G401 (cell line): ENCODE data around the gene AAMP. TPM values are rescaled to one million over a fixed set of nuclear protein-coding genes. Genes with fewer than 3 reads are reported as not detected.

Experiments
- DNase-seq: peaks from one replicate; pipeline ENCODE4 v3.0.0-alpha.2; 2015; ENCODE audit warnings: low spot score
- in situ Hi-C: cut with HindIII; loops from 2 replicates; pipeline ENCODE4 v1.10.0; 2016; ENCODE audit warnings: low sequenced_read_pairs, mixed read lengths
- total RNA-seq: library from RNA; depleted of rRNA; stranded (reverse); fragments of >200 nt; shearing (Covaris generic); gene quantifications from 2 replicates; pipeline ENCODE4 v1.2.3, GENCODE V29; 2014

AAMP gene
- total RNA-seq, 1 experiment from 2014 or later, result 217 TPM

DNA sequence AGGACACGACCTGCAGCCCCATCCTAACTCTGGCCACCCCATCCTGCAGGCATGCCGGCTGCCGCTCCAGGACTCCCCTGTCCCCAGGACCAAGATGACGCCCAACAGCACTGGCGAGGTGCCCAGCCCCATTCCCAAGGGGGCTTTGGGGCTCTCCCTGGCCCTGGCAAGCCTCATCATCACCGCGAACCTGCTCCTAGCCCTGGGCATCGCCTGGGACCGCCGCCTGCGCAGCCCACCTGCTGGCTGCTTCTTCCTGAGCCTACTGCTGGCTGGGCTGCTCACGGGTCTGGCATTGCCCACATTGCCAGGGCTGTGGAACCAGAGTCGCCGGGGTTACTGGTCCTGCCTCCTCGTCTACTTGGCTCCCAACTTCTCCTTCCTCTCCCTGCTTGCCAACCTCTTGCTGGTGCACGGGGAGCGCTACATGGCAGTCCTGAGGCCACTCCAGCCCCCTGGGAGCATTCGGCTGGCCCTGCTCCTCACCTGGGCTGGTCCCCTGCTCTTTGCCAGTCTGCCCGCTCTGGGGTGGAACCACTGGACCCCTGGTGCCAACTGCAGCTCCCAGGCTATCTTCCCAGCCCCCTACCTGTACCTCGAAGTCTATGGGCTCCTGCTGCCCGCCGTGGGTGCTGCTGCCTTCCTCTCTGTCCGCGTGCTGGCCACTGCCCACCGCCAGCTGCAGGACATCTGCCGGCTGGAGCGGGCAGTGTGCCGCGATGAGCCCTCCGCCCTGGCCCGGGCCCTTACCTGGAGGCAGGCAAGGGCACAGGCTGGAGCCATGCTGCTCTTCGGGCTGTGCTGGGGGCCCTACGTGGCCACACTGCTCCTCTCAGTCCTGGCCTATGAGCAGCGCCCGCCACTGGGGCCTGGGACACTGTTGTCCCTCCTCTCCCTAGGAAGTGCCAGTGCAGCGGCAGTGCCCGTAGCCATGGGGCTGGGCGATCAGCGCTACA, 7.0 kb downstream of the AAMP start:
- no peak for DNase-seq
- in situ Hi-C loops, result no loop called here

GRCh38 chr2:218262237-218262600, 7.7 kb downstream of the AAMP start:
- DNase-seq, result no peak
- in situ Hi-C loops, result no loop called here

GRCh38 chr2:218261423-218262236, 8.3 kb downstream of the AAMP start:
- in situ Hi-C loops, result no loop called here
- DNase-seq, result no peak

- DNase-seq, result no peak
- in situ Hi-C loops, result no loop called here
Observed at GRCh38 chr2:218260742-218261422, 9.1 kb downstream of the AAMP start, which contains the start of gene GPBAR1. GPBAR1 (plus strand) TSS chr2:218261015; CDS start chr2:218262725, 1,710 bp downstream.

DNA sequence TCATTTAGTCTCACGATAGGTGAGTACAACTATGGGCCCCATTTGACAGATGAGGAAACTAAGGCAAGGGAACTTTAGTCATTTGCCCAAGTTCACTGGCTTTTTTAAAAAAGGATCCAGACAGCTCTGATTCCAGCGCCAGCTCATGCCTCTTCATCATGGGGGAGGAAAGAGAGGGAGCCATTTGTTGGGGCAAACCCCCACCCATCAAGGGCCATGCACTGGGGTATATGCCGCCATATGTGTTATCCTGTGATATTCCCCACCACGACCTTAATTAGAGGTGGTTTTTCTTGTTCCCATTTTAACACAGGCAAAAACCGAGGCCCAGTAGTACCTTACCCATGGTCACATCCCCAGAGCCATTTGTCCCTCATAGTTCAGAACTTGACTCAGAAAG, 9.8 kb downstream of the AAMP start:
- DNase-seq, result no peak
- in situ Hi-C loops, result no loop called here

GRCh38 chr2:218259099-218259961, 10.6 kb downstream of the AAMP start:
- in situ Hi-C loops, result no loop called here
- DNase-seq, result no peak

DNA sequence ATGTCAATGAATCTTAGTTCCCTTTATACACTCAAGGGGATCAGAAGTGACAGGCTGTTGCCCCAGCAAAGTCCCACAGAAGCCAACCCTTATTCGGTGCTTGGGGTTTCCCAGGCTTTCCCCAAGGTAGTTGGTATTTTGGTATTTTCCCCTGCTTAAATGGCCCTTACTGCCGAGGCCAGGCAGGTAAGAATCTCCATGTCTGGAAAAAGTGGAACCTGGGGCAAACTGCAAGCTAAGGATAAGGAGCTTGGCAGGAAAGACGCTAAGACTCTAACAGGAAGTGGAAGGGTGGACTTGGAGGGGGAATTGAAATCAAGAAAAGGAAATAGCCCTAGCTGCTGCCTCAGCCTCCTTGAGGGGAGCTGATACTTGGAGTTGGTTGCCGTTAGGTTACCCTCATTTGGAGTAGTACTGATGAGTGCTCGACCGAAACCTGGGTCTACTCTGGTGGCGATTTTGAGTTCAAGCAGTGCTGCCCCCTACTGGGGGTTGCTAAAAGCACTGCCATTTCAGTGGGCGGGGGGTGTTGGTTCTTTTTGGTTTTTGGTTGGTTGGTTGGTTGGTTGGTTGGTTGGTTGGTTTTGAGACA, 12.5 kb downstream of the AAMP start:
- in situ Hi-C loops, result no loop called here
- peak; percentile 8 for DNase-seq

DNA sequence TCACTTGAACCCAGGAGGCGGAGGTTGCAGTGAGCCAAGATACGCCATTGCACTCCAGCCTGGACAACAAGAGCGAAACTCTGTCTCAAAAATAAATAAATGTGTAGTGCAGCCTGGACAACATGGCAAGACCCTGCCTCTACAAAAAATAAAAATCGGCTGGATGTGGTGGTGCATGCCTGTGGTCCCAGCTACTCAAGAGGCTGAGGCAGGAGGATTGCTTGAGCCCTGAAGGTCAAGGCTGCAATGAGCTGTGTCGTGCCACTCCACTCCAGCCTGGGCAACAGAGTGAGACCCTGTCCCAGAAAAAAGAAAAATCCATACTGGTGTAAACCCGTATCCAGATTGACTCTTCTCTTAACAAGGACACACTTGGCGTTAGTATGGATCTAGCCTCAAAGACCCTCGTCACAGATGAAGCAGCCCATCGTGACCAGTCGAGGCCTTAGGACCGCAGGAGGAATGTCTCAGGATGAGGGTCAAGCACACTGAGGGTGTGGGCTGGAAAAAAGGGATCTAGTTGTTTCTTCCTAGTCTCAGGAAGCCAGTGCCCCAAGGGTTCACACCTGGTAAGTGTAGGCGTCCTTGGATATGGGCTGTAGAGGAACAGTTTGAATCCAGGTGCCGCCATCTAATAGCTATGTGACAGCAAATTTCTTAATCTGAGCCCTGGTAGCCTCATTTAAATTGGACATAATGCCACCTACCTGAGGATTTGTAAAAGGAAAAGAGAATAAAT, 13.2 kb downstream of the AAMP start:
- DNase-seq, result no peak
- in situ Hi-C loops, result no loop called here

GRCh38 chr2:218255446-218255845, 14.5 kb downstream of the AAMP start:
- DNase-seq, result no peak
- in situ Hi-C loops, result no loop called here

GRCh38 chr2:218253232-218253625, 16.7 kb downstream of the AAMP start:
- no peak for DNase-seq
- in situ Hi-C loops, result no loop called here

DNA sequence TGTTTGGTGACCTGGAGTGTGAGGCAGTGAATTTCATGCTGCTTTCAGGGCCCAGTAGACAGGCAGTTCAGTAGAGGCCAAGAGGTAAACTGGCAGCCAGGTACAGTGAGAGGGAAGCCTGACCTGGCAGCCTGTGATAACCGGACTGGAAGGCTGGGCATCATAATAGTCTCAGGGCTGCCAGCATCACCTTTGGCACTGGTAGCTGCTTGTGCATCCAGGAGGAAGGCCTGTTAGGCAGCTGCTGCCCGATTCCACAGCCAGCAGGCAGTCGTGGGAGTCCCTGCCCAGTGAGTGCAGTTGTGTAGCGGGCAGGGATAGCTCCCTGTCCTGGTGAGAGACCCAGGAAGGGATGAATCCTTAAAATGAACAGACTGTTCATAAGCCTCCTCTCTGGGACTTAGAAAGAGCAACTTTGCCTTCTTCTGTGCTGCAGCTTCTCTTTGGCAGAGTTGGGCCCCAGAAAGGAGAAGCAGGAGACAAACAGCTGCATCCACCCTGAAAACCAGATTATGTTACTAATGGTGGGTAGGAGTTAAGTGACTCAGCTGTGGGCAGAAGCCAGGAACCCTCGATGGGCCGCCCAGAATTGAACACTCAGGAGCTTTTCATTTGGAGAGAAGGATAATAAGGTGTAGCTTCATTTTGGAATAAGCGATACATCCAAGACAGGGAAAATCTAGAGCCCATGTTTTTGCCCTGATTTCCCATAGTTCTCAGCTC, 17.3 kb downstream of the AAMP start:
- DNase-seq, result peak; percentile 77
- in situ Hi-C loops, result no loop called here

- in situ Hi-C loops, result no loop called here
- no peak for DNase-seq
Observed at GRCh38 chr2:218249691-218250090, 20.2 kb downstream of the AAMP start.

DNA sequence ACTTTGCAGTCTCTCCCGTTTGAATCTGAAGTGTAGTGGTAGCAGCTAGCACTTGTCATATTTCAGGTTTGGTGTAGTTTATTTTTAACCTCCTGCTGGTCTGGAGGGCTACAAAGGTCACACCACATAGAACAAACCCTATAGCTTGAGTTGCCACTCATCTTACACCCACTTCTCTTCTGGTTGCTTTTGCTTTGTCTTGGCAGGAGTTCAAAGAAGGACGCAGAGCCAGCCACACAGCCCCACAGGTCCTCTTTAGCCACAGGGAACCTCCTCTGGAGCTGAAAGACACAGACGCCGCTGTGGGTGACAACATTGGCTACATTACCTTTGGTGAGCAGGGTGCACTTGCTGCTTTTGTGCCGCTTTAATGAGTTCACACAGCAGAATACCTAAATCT, 24.7 kb downstream of the AAMP start:
- in situ Hi-C loops, result no loop called here
- DNase-seq, result no peak

GRCh38 chr2:218244665-218245064, 25.3 kb downstream of the AAMP start:
- no peak for DNase-seq
- in situ Hi-C loops, result no loop called here

DNA sequence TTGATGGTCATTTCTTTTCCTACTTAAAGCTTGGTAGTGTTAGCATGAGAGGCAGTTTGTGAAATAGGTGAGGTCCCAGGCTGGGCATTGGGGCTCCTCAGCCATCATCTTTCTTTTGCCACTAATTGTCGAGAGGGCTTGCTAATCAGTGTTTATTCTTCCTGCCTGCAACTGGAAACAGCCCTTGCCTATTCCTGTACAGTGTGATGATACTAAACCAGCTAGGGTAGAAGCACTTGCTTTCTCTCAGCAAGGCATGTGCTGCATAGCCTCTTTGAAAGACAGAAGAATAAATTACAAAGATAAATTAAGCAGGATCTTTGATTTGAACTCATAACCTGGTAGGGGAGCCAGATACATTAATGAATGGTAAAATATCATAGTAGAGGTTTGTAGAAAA, 25.7 kb downstream of the AAMP start:
- in situ Hi-C loops, result no loop called here
- DNase-seq, result no peak

DNA sequence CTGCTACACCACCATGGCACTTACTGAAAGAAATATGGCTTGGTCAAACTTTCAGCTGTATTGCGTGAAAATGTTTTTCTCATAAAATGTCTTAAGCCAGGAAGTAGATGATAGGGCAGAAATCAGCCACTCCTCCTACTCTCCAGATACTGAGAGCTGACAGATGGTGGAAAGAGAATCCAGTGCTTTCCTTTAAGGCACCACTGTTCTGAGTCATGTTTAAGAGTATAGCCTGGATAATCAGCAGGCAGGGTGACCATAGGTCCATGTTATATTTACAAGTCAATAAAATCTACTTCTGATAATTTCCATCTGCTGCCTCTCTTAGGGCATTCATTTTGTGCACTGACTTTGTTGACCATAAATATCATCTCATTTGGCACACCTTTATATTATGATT, 31.1 kb downstream of the AAMP start:
- in situ Hi-C loops, result no loop called here
- no peak for DNase-seq

DNA sequence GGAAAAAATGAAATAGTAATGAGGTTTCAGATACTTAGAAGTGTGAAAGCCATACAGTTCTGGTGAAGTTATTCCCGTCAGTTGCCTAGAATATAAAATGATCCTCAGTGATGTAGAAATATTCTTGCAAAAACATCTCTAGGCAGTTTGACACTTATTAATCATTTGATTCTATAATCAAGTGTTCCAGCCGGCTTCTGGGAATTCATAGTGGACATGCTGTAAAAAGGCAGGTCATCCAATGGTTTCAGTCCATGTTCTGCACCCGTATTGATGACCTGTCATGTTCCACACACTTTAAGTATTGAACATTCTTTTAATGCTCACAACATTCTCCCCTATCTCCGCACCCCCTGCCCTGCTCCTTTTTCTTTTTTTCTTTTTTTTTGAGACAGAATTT, 33.1 kb downstream of the AAMP start:
- in situ Hi-C loops, result no loop called here
- DNase-seq, result no peak
